PC-3 (cell line): Measurements from ENCODE around the gene UBASH3A.

Source experiments
- CTCF ChIP-seq: fragments of 300-600 bp; sonication (generic); conservative IDR thresholded peaks from 2 replicates; pipeline ENCODE4 v1.5.1; 2017; ENCODE audit warnings: antibody characterized with exemption, low read depth, mild to moderate bottlenecking, low read length
- EZH2 ChIP-seq: fragments of 300-600 bp; sonication (generic); IDR thresholded peaks from one replicate; pipeline ENCODE4 v1.6.1; 2017; ENCODE audit warnings: antibody characterized with exemption, mild to moderate bottlenecking, low read length; ENCODE audit not compliant: unreplicated experiment

- TF ChIP-seq EZH2, result no peak
- TF ChIP-seq CTCF, result no peak
Observed at GRCh38 chr21:42496839-42497202, 93.1 kb downstream of the UBASH3A start.
